ENCODE measurements around the gene EEF2K.

EEF2K gene

GRCh38 chr16:22308824-22309520 is 102.9 kb downstream of the EEF2K start:
- H3K27ac ChIP-seq = no peak overlapping the region
- no peak for DNase-seq (ENCODE audit: low read depth, low spot score)

DNA sequence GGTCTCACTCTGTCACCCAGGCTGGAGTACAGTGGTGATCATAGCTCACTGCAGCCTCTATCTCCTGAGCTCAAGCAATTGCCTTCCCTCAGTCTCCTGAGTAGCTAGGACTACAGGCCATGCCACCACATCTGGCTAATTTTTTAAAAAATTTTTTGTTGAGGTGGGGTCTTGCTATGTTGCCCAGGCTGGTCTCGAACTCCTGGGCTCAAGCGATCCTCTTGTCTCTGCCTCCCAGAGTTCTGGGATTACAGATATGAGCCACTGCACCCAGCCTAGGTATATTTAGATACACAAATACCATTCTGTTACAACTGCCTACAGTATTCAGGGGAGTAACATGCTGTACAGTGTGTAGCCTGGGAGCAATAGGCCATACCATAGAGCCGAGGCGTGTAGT is 105.4 kb downstream of the EEF2K start:
- DNase-seq (ENCODE audit: low read depth, low spot score) = no peak
- no peak overlapping the region for H3K27ac ChIP-seq

DNA sequence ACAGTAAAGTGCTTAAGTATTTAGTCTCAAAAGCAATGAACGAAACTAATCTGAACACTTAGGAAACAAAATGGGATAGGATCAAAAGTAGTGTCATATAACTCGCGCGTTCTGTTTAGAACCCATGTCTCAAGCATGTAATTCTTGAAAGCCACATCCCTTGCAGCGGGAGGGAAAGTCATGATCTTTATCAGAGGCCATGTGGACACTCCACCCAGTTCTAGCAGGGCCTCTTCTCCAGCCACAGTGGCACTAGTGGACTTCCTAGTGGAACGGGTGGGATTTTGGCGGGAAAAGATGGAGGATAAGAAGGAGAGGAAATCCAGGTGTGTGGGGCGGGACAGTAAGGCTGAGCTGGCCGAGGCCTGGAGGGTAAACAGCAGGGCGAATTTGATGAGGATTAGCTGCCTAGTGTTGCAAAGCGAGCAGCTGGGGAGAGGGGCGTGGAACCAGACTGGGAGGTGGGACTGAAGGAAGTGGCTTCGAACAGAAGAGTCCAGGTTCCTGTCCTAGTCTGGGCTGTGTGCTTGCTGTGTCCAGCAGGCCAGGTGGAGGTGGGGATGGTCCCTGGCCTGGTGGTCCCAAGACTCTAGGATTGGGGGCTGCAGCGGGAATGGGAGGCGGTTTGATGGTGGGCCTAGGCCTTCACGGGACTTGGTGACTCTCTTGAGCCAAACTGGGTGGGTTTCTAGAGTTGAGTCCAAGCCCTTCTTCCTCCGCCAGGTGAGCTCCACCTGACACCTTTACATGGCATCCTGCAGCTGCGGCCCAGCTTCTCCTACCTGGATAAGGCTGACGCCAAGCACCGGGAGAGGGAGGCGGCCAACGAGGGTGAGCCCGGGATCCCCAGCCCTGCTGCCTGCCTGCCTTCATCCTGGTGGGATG is 107.1 kb downstream of the EEF2K start:
- H3K27ac ChIP-seq = no peak overlapping the region
- no peak for DNase-seq (ENCODE audit: low read depth, low spot score)

GRCh38 chr16:22313876-22314470 is 107.9 kb downstream of the EEF2K start:
- peak overlapping the region; percentile 61 for H3K27ac ChIP-seq
- DNase-seq (ENCODE audit: low read depth, low spot score) = no peak

DNA sequence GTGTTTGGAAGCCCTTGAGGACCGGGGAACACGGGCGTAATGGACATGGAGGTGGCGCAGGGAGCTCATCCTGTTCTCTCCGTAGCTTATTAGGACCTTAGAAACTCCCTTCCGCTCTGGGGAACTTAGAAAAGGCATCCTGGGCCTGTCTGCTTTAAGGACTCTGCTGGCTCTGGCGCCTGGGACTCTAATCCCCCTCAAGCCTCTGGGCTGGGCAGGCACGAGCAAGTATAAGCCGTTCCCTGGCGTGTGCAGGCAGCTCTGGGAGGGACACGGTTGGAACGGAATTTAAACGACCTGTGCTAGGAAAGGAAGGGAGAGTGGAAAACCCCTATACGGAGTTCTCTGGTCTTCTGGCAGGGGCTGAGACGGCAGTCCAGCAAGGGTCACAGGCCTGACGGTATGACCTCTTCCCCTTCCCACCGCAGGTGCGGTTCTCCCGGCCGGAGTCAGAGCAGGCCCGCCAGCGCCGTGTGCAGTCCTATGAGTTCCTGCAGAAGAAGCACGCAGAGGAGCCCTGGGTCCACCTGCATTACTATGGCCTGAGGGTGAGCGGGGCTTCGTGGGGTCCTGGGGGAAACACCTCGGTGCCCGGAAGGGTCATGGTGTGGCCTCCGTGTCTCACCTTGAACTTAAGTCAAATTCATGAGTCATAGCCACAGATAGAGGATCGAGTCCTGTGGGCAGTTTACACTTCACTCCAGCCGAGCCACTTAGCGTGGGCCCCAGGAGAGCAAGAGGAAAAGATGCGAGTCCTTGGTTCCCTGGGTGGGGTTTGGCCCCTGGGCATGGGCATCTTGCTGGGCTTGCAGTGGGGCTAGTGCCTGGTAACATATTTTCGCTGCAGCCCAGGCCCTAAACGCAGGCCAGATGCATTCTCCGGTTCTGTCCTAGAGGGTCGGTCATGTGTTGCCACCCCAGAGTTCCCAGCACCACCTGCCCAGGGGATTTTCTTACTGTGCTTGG is 108.9 kb downstream of the EEF2K start:
- DNase-seq (ENCODE audit: low read depth, low spot score) = peak; percentile 20
- peak overlapping the region; percentile 61 for H3K27ac ChIP-seq

GRCh38 chr16:22315979-22316378 is 109.9 kb downstream of the EEF2K start:
- DNase-seq (ENCODE audit: low read depth, low spot score) = no peak
- H3K27ac ChIP-seq = no peak overlapping the region

GRCh38 chr16:22316411-22316811 is 110.3 kb downstream of the EEF2K start:
- no peak overlapping the region for H3K27ac ChIP-seq
- DNase-seq (ENCODE audit: low read depth, low spot score) = no peak

DNA sequence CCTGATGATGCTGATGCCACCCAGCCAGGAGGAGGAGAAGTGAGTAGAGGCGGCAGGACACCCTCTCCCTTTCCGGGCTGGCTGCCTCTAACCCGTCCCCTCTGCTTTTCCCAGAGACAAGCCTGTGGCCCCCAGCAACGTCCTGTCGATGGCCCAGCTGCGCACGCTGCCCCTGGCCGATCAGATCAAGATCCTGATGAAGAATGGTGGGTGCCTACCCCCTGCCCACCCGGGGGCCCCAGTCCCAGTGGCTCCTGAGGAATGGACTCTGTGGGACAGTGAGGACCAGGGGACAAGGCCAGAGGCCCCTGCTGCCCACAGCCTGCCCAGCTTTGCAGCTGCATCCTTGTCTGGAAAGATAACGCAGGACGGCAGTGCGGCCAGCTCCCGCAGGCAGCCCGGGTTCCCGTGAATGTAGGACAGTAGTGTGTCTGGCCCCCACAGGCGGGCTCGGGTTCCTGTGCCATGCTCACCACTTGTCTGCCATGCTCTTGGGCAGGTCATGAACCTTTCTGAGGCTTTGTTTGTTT is 111.0 kb downstream of the EEF2K start:
- DNase-seq (ENCODE audit: low read depth, low spot score) = no peak
- H3K27ac ChIP-seq = no peak overlapping the region

DNA sequence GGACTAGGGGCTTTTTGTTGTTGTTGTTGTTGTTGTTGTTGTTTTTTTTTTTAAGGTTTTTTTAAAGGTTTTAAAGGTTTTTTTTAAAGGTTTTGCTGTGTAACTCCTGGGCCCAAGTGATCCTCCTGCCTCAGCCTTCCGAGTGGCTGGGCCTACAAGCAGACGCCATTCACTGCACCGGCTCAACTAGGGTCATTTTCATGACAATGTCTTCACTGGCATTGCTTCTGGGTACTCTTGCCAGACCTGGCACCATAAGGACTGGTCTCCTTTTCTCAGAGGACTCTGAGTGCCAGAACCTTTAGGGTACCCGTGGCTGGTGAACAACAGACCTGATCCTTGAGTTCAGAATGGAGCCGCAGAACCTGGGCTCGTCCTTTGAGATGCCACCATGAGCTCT is 111.5 kb downstream of the EEF2K start:
- DNase-seq (ENCODE audit: low read depth, low spot score) = no peak
- H3K27ac ChIP-seq = no peak overlapping the region

- no peak overlapping the region for H3K27ac ChIP-seq
- DNase-seq (ENCODE audit: low read depth, low spot score) = no peak
These were observed 112.7 kb downstream of the EEF2K start for GRCh38 chr16:22318690-22319358.

- DNase-seq (ENCODE audit: low read depth, low spot score) = no peak
These were observed 114.7 kb downstream of the EEF2K start for GRCh38 chr16:22320572-22321339.

DNA sequence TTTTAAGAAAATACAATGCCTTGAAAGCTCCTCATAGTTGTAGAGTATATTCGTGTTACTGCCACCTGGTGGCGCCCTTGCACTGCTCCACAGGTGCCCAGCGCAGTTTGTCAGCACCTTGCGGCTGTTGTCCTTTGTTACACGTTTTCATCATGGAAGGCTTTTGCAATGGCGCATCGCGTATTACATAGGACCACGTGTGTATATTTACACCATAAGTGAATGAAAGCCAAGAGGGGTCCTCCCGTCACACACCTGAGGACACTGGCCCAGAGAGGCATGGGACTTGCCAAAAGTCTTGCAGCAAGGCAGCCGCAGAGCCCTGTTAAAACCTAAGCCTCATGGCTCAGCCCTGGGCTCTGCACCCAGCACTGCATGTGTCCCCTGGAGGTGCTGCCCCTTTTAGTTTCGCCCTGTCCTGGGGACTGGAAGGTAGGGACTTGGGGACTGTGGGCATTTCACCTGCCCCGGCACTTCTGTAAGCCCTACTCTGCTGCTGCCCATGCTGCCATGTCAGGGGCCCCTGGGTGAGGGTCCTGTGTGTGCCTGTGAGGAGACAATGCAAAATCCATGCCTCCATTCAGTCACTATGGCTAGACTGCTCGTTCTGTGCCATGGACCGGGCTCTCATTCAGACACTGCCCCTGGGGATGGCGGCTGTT is 115.4 kb downstream of the EEF2K start:
- no peak overlapping the region for H3K27ac ChIP-seq
- peak; percentile 31 for DNase-seq (ENCODE audit: low read depth, low spot score)

More at GRCh38 chr16:22320572-22321339, 114.7 kb downstream of the EEF2K start:
- H3K27ac ChIP-seq = no peak overlapping the region

DNA sequence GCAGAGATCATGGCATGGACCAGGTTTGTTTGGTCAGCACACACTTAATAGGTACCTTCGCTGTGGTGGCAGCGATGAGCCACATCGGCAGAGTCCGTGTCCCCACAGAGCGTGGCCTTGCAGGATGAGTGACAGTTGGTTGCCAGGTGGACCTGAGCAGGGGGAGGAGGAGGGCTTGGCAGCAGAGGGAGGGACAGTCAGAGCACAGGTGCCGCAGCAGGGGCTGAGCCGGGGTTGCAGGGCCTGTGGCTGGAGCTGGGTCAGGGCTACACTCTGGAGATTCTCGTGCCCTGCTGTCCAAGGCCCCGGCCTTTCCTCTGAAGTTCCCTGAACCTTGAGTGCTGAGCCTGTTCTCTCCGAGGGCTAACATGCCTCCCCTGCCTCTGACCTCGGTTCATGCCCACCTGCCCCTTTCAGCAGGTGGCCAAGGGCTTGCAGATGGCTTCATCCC is 116.0 kb downstream of the EEF2K start:
- no peak overlapping the region for H3K27ac ChIP-seq
- DNase-seq (ENCODE audit: low read depth, low spot score) = no peak

DNA sequence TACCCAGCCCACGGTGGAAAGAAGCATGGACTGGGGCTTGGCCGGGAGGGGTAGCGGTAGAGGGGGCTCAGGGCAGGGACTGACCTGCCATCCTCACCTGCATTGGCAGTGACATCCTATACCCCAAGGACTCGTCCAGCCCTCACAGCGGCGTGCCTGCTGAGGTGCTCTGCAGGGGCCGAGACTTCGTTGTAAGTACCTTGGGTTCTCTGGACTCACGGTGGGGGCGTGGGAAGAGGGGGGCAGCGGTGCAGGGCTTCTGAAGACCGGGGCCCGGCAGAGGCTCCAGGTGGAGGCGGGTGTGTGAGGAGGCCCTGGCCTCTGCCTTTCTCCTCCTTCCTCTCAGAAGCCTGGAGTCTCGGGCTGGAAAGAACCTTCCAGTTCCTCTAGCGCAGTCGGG is 116.7 kb downstream of the EEF2K start:
- no peak overlapping the region for H3K27ac ChIP-seq
- DNase-seq (ENCODE audit: low read depth, low spot score) = no peak

DNA sequence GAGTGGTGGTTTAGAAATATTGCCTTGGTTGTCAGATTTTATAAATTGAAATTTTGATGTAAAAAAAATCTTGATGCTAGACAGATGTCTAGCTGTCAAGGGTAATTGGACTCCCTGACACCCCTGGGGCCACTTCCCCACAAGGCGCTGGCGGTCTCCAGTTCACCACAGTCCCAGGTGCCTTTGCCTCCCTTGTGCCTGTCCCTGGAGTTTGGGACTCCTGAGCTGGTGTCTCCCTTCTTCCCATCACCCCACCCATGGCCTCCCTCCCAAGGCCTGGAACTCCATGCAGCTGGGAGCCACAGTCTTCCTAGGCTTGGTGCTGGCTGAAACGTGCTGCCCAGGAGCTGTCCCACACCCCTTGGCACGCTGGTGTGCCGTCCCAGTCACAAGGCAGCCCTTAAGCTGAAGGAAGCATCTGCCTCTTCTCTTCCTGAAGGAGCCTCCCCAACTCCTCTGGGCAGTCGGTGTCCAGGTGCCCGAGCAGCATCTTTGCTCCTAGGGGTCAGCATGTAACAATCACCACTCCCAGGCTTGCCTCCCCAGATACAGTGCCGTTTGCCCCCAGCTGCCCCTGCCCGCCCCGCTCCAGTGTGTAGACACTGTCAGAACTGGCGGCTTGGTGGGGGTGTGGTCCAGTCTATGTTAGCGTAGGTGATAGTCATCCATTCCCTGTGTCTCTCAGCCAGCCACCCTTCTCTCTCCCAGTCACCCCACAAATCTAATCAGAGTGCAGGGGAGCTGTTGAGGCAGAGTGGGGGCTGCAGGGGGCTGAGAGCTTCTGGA is 117.3 kb downstream of the EEF2K start:
- no peak overlapping the region for H3K27ac ChIP-seq

GRCh38 chr16:22323959-22324786 is 118.1 kb downstream of the EEF2K start:
- no peak overlapping the region for H3K27ac ChIP-seq
- DNase-seq (ENCODE audit: low read depth, low spot score) = no peak

More for the DNA sequence above, 117.3 kb downstream of the EEF2K start:
- no peak for DNase-seq (ENCODE audit: low read depth, low spot score)
